CD4-positive, alpha-beta T cell treated with Interleukin-6 at 100 ng/mL for 8 hours (primary cell): ENCODE results near the gene PSMF1.
"Not testable (repeated sequence)": the region's sequence is repeated elsewhere in the genome, so short reads cannot be mapped to it uniquely, and the experiment has no call there.

Experiments
- DNase-seq: peaks from one replicate; pipeline ENCODE4 v3.0.0-alpha.2; 2020; ENCODE audit warnings: mixed read lengths, low spot score

The PSMF1 gene

DNA sequence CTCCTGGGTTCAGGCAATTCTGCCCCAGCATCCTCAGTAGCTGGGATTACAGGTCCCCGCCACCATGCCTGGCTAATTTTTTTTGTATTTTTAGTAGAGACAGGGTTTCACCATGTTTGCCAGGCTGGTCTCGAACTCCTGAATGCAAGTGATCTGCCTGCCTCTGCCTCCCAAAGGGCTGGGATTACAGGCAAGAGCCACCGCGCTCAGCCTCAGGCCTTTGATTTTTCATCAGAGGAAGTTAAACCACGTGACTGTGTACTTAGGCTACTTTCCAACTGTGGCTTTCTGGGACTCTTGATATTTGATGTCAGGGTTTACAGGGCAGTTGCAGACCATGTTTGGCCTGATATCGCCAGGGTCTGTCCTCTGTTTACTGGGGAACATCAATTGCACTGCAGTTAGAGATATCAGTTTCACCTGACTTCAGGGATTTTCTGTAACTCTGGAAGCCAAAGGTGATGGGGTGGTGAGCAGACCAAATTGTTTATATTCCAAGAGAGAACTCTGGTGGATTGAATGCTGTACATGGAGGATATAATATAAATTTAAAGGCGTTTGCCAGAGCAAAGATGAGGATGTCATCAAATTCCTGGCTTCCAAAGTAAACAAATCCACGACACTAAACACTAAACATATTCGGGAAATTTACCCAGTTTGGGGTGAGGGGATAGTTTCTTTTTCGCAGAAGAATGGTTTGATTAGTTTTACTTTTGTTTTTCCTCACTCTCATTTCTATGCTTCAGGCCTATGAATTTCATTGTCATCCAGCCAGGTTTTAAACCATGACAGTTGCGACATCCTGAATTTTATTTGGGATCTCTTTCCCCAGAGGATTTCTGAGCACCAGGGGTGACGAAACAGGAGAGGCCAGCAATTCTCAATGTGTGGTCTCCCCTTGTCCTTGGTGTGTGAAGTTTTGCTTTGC is 4.2 kb downstream of the PSMF1 start:
- peak; percentile 11 for DNase-seq

DNA sequence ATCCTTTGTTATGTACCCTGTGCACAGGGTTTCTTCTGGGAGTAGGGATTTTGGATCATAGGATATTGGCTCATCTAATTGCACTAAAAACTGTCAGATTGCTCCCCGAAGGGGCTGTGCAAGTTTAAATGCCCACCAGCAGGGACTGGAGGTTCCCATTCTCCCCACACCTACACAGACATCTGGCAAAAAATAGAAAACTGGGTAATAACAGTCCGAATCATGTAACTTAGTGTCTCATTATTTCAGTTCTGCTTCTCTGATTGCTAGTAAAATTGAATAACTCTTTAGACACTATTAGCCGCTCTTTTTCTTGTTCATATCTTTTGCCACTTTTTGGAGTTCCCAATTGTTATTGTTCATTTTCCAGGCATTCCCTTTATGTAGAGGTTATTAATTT is 5.3 kb downstream of the PSMF1 start:
- DNase-seq: no peak

DNA sequence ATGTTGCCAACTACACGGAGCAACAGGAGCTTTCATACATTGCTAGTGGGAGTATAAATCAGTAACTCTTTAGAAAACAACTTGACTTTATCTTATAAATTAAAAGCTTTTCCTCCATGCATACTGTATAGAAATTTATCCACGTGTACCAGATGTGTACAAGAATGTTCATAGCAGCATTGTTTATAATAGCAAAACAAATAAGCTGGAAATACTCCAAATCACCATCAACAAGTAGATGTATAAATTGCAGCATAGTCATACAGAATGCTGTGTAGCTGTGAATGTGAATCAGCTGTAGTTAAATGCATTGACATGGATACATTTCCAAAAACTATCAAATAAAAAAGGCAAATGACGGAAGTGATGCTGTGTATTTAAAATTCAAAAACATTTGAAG is 6.0 kb downstream of the PSMF1 start:
- DNase-seq: no peak

DNA sequence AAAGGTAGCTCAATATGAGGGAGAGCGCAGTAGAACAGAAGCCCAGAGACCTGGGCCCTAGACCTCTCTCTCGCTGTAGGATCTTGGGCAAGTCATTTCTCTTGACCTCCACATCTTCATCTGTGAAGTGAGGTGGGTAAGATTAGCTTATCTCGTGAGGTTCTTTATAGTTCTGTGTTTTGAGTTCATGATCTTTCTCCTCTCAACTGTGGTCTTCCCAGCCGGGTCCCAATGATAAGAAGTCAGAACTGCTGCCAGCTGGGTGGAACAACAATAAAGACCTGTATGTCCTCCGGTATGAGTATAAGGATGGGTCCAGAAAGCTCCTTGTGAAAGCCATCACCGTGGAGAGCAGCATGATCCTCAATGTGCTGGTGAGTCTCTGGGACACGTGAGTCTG is 6.9 kb downstream of the PSMF1 start:
- no peak for DNase-seq

DNA sequence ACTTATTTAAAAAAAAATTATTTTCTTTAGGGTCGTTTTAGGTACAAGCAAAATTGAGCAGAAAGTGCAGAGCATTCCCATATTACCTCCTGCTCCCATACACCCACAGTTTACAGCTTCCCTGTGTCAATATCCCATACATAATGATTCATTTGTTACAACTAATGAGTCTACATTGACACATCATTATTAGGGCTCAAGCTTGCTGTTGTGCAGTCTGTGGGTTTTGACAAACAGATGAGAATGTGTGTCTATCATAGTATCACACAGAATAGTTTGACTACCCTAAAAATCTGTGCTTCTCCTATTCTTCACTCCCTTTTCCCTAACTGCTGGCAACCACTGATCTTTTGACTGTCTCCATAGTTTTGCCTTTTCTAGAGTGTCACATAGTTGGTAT is 9.4 kb downstream of the PSMF1 start:
- DNase-seq: no peak

DNA sequence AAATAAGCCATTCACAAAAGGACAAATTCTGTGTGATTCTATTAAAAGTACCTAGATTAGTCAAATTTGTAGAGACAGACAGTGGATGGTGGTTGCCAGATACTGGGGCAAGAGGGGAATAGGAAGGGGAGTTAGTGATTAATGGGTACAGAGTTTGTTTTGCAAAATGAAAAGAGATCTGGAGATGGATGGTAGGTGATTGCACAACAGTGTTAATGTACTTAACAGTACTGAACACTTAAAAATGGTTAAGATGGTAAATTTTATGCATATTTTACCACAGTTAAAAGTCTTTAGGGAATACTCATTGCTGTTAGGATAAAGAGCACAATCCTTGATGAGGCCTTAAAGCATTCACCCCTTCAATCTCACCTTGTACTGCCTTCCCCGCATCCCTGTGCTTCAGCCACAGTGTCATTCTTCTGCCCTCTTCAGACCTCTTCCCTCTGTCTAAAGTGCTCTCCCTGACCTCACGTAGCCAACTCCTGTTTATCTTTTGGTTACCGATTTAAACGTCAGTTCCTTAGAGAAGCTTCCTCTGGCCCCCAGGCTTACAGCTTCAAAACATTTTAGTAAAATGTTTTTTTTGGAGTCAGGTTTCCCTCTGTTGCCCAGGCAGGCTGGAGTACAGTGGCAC is 11.8 kb downstream of the PSMF1 start:
- no peak for DNase-seq

DNA sequence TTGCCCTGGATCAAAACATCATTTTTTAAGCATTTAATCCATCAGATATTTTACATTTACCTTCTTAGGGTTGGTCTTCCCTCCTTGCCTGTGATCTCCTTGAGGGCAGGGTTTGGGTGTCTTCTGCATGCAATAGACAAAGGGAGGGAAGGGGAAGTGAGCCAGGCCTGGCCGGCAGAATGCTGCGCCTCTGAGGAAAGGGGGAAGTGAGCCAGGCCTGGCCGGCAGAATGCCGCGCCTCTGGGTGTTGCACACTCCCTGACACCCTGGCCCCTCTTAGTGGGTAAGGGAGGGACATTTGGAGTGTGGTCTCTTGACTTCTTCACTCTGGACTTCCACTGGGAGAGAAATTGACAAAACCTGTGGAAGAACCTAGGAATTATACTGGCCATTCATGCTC is 12.4 kb downstream of the PSMF1 start:
- DNase-seq: no peak

DNA sequence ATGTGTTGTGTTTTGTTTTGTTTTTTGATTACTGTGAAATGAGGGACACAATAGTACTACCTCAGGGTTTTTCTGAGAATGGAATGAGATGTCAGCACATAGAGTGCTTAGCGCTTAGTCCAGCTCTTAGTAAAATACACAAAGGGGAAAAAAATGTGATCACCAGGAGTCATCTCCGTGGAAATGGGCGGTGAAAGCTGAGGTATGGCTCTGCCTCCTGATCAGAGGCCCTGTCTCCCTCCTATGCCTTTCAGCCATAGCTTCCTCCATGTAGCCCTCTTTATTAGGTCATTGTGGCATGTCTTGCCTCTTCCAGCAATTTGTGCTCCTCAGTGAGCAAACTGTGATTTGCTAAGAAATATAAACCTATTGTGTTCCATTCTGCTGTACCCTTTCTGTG is 13.0 kb downstream of the PSMF1 start:
- DNase-seq: no peak

DNA sequence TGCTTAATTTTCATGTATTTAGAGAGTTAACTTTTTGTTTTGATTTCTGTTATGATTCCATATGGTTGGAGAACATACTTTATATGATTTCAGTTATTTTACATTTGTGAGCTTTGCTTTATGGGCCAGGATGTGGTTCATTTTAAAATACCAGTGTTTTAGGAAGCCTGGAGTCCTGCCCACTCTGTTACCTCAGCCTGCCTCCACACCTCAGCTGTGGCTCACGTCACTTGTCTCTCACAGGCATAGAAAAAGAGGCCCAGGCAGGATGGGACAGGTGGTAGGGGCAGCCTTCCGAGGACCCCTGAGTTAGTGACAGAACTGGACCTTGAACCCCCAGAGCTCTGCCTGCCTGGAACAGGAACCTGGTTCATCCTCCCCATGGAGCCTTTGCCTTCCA is 16.0 kb downstream of the PSMF1 start:
- DNase-seq: no peak

DNA sequence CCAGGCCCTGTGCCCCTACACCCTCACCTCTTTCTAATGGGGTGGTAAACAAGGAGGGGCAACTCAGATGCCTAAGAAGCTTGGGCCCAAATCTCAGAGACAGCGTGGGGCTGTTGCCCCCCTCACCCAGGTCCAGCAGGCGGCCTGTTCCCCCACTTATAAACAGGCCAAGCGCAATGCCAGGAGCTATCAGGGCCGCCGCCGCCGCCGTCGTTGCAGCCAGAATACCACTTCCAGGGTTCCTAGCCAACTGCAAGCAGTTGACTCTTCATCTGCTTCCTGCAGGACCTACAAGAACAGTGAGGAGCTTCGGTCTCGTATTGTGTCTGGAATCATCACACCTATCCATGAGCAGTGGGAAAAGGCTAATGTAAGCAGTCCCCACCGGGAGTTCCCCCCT is 16.4 kb downstream of the PSMF1 start:
- no peak for DNase-seq

DNA sequence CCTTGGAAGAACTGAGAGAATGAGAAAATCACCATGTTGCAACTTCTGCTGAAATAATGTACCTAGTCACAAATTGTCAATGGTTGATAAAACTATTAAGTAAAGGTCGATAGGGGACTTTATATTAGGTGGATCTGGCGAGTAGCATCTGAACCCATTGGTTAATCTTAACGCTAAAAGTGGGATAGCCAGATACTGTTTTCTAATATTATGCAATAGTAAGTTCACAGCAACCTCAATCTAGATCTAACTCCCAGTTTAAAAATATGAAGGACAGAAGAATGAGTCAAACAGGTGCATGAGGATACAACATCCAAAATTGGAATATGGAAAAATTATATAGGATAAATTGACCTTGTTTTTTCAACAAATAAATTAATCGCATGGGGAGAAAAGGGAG is 18.8 kb downstream of the PSMF1 start:
- no peak for DNase-seq

DNA sequence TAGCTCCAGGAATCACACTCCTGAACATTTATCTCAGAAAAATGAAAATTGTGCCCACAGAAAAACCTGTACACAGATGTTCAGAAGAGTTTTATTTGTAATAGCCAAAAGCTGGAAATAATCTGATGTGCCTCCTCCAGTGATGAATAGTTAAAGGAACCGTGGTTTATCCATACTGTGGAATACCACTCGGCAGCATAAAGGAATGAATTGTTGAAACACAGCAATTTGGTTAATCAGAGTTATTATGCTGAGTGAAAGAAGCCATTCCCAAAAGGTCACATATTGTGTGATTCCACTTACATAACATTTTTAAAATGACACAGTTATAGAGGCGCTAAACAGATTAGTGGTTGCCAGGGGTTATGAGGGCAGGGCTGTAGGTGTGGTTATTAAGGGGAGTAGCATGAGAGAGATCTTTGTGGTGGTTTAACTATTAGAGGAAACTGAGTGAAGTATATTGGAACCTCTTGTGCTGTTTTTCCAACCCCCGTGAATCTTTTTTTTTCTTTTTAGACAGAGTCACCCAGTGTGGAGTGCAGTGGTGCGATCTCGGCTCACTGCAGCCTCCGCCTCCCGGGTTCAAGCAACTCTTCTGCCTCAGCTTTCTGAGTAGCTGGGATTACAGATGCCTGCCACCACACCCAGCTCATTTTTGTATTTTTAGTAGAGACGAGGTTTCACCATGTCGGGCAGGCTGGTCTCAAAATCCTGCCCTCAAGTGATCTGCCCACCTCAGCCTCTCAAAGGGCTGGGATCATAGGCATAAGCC is 26.2 kb downstream of the PSMF1 start:
- DNase-seq: no peak

DNA sequence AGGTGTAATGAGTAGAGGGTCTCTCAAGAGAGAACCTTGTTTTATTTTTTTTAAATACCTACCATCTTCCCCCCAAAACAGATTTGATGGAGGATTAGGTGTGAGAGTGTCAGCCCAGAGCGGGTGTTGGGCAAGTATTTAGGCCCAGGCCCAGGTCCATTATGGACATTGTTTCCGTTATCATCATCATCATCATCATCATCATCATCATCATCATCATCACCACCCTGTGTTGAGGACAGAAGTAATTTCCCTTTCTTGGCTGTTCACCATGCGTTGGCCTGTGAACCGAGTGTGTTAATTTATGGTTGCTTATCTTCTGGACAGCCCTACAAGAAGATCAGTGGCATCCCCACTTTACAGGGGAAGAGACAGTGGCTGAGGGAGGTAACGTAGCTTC is 28.6 kb downstream of the PSMF1 start:
- DNase-seq: no peak

DNA sequence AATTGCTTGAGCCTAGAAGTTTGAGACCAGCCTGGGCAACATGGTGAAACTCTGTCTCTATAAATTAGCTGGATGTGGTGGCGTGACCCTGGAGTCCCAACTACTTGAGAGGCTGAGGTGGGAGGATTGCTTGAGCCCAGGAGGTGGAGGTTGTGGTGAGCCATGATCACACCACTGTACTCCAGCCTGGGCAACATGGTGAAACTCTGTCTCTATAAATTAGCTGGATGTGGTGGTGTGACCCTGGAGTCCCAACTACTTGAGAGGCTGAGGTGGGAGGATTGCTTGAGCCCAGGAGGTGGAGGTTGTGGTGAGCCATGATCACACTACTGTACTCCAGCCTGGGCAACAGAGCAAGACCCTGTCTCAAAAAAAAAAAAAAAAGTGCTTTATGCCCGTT is 31.4 kb downstream of the PSMF1 start:
- DNase-seq: not testable (repeated sequence)

DNA sequence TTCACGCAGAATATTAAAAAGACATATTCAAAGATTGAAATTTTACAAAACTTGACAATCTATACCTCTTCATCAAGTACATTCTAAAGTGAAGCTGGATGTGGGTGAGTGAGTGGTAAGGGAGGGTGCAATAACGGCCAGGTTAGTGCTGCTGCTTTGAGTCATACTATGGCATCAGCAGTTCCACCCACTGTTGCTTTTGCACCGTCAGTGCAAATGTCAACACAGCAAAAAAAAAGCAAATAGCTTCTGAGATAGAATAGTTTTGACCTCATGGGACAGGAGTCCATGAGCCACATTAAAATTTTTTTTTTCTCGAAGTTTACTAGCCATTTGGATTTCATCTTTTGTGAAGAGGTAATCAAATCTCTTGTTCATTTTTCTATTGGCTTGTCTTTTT is 31.8 kb downstream of the PSMF1 start:
- DNase-seq: no peak

DNA sequence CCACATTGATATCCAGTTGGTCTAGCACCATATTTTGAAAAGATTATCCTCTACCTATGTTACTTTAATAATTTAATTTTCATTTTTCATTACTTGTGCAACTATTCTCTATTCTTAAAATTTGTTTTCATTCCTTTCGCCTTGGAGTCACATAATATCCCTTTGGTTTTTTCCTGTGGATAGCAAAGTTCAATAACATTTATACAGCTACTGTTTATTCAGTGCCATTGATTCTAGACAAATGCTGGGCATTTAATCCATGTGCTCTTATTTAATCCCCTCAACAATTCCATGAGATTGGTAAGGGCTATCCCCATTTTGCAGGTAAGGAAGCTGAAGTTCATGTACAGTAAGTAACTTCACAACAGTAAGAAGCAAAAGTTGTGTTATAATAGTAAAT is 32.6 kb downstream of the PSMF1 start:
- no peak for DNase-seq

DNA sequence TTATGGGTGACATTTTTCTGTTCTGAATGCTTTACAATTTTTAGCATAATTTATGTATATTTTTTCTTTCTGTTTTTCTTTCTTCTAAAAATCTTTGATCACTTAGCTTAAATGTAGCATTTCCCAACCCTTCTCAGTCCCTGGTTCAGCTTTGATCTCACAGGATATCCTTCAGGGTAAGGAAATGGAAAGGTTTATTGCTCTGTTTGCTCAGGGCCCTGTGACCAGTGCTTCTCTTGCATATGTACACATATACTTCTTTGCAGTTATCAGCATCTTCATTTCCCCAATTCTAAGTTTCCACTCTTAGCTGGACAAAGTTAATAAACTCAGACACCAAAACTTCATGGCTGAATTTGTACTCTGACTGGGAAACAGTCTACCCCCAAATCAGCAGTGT is 35.8 kb downstream of the PSMF1 start:
- no peak for DNase-seq

DNA sequence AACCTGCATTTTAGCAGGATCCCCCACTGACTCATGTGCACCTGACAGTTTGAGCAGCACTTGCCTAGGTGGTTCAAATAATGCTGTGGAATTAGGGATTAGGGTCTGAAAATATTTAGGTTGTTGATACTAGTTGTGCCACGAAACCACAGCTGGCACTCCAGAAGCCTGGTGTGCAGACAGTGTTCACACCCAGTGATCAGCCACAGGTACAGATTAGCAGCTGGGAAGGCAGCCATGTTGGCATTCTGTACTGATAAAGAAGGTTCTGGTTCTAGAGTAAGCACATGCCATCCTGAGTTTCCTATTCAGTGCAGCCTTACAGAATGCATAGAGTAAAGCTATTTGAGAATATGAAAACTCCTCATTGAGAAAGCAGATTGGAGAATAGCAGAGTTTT is 36.3 kb downstream of the PSMF1 start:
- DNase-seq: no peak

DNA sequence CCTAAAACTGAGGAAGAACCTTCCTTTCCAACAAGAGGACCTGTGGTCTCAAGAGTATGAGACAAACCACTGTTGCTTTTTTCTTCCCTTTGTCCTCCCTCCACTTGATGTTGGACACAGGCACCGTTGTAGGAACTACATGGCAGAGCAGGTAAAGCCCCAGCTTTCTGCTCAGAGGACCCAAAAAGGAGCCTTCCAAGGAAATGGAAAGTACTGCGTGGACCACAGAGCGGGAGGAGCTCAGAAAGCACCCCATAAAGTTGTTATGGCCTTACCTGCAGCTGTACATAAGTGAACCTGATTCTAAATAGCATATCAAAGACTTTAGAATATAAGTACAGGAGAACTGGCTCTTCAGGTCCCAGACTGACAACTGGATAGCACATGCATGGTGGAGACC is 36.9 kb downstream of the PSMF1 start:
- no peak for DNase-seq

DNA sequence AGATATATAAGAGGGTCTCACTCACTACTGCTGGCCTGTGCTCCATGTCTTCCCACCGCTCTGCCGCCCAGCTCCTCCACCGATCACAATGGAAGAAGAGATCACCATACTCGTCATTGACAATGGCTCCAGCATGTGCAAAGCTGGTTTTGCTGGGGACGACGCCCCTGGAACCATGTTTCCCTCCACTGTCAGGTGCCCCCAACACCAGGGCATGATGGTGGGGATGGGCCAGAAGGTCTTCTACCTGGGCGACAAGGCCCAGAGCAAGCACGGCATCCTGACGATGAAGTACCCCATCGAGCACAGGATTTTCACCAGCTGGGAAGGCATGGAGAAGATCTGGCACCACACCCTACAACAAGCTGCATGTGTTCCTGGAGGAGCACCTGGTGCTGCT is 42.1 kb downstream of the PSMF1 start:
- no peak for DNase-seq

DNA sequence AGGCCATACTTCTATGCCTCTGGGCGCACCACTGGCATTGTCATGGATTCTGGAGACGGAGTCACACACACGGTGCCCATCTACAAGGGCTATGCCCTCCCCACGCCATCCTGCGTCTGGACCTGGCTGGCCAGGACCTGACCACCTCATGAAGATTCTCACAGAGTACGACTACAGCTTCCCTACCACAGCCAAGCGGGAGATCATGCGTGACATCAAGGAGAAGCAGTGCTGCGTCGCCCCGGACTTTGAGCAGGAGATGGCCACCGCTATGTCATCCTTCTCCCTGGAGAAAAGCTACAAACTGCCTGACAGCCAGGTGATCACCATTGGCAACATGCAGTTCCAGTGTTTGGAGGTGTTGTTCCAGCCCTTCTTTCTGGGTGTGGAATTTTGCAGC is 42.6 kb downstream of the PSMF1 start:
- no peak for DNase-seq

DNA sequence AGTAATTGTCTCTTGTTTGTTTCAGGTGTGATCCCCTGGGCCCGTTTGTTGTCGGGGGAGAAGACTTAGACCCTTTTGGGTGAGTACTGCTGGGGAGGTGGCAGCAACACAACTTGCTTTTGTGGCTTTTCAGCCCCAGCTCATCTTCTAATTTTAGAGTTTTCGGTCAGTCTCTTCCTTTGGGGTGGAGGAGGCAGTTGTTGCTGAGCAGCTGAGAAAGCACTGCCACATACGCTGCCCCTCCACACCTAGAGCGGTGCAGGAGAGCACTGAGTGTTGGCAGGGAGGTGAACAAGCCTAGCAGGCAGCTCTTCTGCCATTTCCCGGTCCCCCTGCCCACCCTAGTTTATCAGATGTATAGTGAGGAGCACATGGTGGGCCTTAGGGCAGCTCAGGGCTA is 44.7 kb downstream of the PSMF1 start:
- DNase-seq: no peak

DNA sequence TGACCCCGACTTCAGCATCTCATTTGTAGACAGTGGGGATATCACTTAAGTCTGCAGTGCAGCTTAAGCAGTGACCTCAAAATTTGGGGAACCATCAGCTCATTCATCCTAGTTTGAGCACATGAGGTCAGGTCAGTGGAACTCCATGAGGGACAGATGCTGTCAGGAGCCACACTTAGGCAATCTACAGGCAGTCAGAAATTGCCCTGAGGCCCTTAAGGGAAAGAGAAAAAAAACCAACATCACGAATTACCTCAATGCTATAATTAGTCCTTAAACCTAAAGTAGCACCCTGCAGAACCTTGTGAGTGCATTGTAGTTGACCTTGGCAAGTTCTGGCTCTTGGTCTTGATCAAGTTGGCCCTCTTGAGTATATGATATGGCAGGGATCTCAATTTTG is 45.3 kb downstream of the PSMF1 start:
- DNase-seq: no peak
